Neural progenitor cell (in vitro differentiated cells): ENCODE results near the gene IGFLR1.

Experiments used
- CTCF ChIP-seq: fragments of 200-600 bp; sonication (generic); IDR thresholded peaks from 2 replicates; pipeline ENCODE4 v1.5.1; 2017; ENCODE audit warnings: antibody characterized with exemption, mild to moderate bottlenecking
- EZH2 ChIP-seq: fragments of 200-600 bp; sonication (generic); IDR thresholded peaks from 2 replicates; pipeline ENCODE4 v1.6.1; 2017; ENCODE audit warnings: antibody characterized with exemption, mild to moderate bottlenecking, moderate library complexity
- EZH2phosphoT487 ChIP-seq: fragments of 200-600 bp; sonication (generic); IDR thresholded peaks from 2 replicates; pipeline ENCODE4 v1.6.1; 2017; ENCODE audit warnings: antibody characterized with exemption

DNA sequence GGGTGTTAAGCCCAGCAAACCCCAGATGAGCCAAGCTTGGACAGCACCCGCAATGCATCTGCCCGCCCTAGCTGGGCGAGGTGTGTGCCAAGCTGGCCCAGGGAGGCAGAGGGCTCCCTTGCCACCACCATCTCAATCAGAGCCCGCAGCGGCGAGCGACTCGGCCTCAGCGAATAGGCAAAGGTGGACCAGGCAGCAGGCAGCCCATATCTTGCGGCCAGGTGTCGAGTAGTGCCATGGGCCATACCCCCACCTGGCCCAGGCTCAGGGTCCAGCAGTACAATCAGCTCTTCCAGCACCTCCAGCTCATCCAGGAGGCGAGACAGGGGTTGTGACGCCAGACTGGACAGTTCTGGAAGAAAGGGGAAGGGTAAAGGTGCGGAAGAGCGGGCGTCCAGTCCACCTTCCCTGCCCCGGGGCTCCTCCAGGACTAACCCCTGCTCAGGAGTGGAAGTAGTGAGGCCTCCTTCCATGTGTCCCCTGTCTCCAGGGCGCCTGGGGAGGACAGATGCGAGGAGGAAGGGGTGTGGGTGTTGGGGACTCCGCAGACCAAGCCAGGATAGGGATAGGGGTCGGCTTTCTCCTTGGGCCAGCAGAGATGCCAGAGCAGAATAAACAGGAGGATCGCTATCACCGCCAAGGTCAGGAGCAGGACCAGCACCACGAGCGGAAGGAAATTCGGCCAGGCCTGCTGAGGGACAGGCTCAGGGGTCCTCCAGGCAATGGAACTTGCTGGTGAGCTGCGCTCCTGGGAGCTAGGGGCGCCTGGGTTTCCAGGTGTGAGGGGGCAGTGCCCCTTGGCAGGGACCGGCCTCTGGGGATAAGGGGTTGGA, 2.8 kb downstream of the IGFLR1 start:
- no peak for TF ChIP-seq CTCF
- TF ChIP-seq EZH2phosphoT487 = no peak
- TF ChIP-seq EZH2 = no peak
